Measurements from ENCODE around the gene KRTAP2-4.
"Not testable (repeated sequence)": the region's sequence is repeated elsewhere in the genome, so short reads cannot be mapped to it uniquely, and the experiment has no call there.

Gene KRTAP2-4

DNA sequence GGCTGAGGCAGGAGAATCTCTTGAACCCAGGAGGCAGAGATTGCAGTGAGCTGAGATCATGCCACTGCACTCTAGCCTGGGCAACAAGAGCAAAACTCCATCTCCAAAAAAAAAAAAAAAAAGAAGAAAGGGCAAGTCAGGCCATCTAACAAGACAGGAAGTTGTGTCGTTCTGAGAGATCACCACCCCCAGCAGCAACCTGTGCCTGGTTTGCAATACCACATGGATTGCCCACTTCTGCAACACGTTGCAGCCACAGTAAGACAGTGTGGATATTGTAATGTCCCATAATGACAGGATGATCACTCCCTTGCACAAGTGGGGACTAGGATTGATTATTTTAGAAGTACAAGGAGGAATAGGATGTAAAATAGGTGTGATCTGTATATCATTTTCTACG, 3.4 kb upstream of the KRTAP2-4 start:
- Histone ChIP-seq H3K27me3 (ENCODE audit: control insufficient read depth, insufficient read depth, low read length) (no peaks in the 10 kb centered on the region), H3K9ac (ENCODE audit: low read depth, low read length) (no peak overlapping the region), H3K9me3 (ENCODE audit: control insufficient read depth, insufficient read depth, low read length) (no peaks in the 10 kb centered on the region), H3K4me3 (ENCODE audit: low read depth, low read length) (no peak overlapping the region), H3K4me1 (ENCODE audit: control insufficient read depth, insufficient read depth, low read length) (no peaks in the 10 kb centered on the region), H3K27ac (ENCODE audit: low read depth, low read length) (no peak overlapping the region), H3K36me3 (ENCODE audit: control insufficient read depth, insufficient read depth, low read length) (no peaks in the 10 kb centered on the region)

DNA sequence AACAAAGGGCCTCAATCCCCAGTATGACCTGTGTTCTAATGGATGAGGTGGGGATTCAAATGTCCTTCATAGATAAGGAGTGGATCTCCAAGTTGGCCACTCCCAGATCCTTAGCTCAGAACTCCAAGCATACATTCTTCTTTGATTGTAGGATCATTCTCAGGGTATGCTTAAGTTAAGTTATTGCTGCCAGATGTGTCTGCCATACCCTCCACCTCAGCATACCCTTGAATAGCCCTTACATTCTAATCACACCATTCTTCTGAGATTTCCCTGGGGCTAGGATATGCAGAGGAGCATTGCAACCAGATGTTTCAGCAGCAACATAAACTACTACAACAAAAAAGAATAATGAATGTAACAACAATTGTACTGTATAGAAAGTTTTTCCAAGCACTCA, 1.6 kb upstream of the KRTAP2-4 start:
- Histone ChIP-seq H3K36me3 (ENCODE audit: control insufficient read depth, insufficient read depth, low read length) (no peaks in the 10 kb centered on the region), H3K4me3 (ENCODE audit: low read depth, low read length) (no peak overlapping the region), H3K9ac (ENCODE audit: low read depth, low read length) (no peak overlapping the region), H3K9me3 (ENCODE audit: control insufficient read depth, insufficient read depth, low read length) (no peaks in the 10 kb centered on the region), H3K27ac (ENCODE audit: low read depth, low read length) (no peak overlapping the region), H3K4me1 (ENCODE audit: control insufficient read depth, insufficient read depth, low read length) (no peaks in the 10 kb centered on the region), H3K27me3 (ENCODE audit: control insufficient read depth, insufficient read depth, low read length) (no peaks in the 10 kb centered on the region)

DNA sequence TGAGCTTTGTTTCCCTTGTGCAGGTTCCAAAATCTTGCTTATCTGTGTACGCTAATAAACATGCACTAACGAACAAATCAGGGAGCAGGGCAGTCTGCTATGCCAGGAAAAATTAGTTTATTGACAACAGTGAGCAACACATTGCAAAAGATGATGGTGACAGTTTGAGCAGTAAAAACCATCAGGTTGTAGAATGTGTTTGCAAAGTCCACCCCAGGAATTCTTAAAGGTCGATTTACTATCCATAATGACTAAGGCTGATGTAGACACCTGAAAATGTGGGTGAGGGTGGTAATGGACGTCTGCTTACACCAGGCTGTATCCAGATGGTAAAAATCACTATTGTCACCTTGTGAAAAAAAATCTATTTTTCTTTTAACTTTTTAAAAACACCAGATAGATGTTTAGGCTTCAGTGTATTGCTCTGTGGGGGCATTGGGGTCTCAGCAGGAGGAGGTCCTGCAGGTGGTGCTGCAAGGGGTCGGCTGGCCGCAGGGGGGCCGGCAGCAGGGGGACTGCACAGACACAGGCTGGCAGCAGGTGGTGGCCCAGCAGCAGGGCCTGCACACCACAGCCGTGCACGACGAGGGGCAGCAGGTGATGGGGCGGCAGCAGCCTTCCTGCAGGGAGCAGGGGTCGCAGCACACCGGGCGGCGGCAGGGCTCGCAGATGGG, 526 bp downstream of the KRTAP2-4 start:
- not testable (repeated sequence) for H3K4me3 ChIP-seq (ENCODE audit: low read depth, low read length); H3K27ac ChIP-seq (ENCODE audit: low read depth, low read length); H3K27me3 ChIP-seq (ENCODE audit: control insufficient read depth, insufficient read depth, low read length); H3K36me3 ChIP-seq (ENCODE audit: control insufficient read depth, insufficient read depth, low read length); H3K9ac ChIP-seq (ENCODE audit: low read depth, low read length); H3K4me1 ChIP-seq (ENCODE audit: control insufficient read depth, insufficient read depth, low read length); H3K9me3 ChIP-seq (ENCODE audit: control insufficient read depth, insufficient read depth, low read length)

DNA sequence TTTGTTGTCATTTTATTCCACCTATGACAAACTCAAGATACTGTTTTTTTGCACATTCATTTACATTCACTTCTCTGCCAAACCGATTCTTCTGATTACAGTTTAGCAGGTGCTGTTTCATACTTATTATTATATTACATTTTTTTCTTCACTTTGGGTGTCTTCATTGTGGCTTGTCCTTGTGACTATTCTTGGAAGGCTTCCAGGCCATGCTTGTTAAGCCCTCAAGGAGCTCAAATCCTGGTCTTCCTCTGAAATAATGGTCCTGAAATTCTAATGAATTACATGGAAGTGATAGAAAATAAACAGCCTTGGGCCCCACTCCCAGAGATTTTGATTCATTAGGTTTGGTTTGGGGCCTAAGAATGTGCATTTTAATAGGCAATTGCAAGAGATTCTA, 1.4 kb downstream of the KRTAP2-4 start:
- H3K4me1 ChIP-seq (ENCODE audit: control insufficient read depth, insufficient read depth, low read length): no peaks in the 10 kb centered on the region; the same call in 1 of the 2 replicates
- no peak overlapping the region for H3K4me3 ChIP-seq (ENCODE audit: low read depth, low read length)
- H3K27ac ChIP-seq (ENCODE audit: low read depth, low read length): no peak overlapping the region
- no peaks in the 10 kb centered on the region for H3K9me3 ChIP-seq (ENCODE audit: control insufficient read depth, insufficient read depth, low read length)
- H3K27me3 ChIP-seq (ENCODE audit: control insufficient read depth, insufficient read depth, low read length): no peaks in the 10 kb centered on the region
- H3K9ac ChIP-seq (ENCODE audit: low read depth, low read length): no peak overlapping the region
- no peaks in the 10 kb centered on the region for H3K36me3 ChIP-seq (ENCODE audit: control insufficient read depth, insufficient read depth, low read length)

DNA sequence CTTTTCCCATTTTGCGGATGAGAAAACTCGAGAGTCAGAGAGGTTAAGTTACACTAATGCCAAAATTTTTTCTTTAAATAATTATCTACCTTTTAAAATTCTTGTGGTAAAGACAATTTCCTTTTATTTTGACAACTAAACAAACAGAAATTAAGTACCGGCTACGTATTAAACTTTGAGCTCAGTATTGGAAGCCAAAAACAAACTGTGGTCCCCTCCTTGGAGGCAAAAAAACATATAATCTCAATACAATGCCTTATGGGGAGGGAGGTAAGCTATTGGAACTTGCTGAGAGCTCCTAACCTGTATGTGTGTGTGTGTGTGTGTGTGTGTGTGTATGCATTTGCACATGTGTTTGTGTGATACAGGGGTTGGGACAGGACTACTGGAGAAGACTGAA, 2.2 kb downstream of the KRTAP2-4 start:
- Histone ChIP-seq H3K36me3 (ENCODE audit: control insufficient read depth, insufficient read depth, low read length) (no peaks in the 10 kb centered on the region), H3K4me3 (ENCODE audit: low read depth, low read length) (no peak overlapping the region), H3K27ac (ENCODE audit: low read depth, low read length) (no peak overlapping the region), H3K9me3 (ENCODE audit: control insufficient read depth, insufficient read depth, low read length) (no peaks in the 10 kb centered on the region), H3K9ac (ENCODE audit: low read depth, low read length) (no peak overlapping the region), H3K4me1 (ENCODE audit: control insufficient read depth, insufficient read depth, low read length) (no peaks in the 10 kb centered on the region; the same call in 1 of the 2 replicates), H3K27me3 (ENCODE audit: control insufficient read depth, insufficient read depth, low read length) (no peaks in the 10 kb centered on the region)

DNA sequence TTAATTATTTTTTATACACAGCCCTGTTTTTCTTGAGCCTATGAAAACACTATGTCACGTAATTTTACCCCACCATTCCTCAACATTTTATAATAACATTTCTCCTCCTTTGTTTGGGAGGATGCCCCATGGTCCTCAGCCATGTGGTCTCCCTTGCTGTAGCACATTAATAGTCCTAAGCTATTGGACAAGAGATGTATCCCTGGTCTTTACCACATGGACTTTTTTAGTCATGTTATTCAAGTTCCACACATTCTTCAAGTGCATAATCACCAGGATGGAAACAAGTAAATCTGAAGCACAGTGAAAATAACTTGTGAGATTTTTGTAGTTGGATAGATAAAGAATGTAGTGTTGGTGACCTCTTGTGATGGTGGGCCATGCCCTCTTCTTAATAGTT, 3.7 kb downstream of the KRTAP2-4 start:
- Histone ChIP-seq H3K4me3 (ENCODE audit: low read depth, low read length) (no peak overlapping the region), H3K27ac (ENCODE audit: low read depth, low read length) (no peak overlapping the region), H3K27me3 (ENCODE audit: control insufficient read depth, insufficient read depth, low read length) (no peaks in the 10 kb centered on the region), H3K9me3 (ENCODE audit: control insufficient read depth, insufficient read depth, low read length) (no peaks in the 10 kb centered on the region), H3K9ac (ENCODE audit: low read depth, low read length) (no peak overlapping the region), H3K36me3 (ENCODE audit: control insufficient read depth, insufficient read depth, low read length) (no peaks in the 10 kb centered on the region), H3K4me1 (ENCODE audit: control insufficient read depth, insufficient read depth, low read length) (no peaks in the 10 kb centered on the region; the same call in 1 of the 2 replicates)

DNA sequence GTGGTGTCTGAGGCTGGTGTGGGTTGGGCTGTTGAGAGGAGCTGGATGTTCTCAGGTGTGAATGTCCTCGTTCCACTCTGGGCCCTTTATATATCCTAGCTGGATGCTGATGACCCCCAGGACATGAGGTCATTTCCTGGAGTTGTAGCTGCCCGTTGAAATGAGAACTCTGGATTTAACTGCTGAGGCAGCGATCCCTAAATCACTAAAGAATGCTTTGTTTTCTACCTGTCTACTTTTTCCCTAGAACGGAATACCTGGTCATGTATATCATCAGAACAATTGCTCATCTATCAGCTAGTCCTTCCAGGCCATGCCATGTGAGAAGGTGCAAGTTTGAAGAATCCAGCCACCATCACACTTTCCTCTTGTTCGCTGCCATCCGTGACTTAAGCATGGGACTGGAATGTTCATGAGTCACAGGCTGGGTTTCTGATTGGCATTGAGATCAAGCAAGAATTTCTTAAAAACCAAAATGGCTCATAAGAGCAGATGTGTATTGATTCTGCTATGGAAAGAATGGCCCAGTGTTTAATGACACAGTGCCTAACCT, 5.6 kb downstream of the KRTAP2-4 start, which contains the start of gene KRTAP2-3:
Gene KRTAP2-3 (minus strand): TSS at position 63 of the 553 bp plus-strand sequence. CDS start 64 bp downstream, outside the sequence.
- no peaks in the 10 kb centered on the region; the same call in 1 of the 2 replicates for H3K4me1 ChIP-seq (ENCODE audit: control insufficient read depth, insufficient read depth, low read length)
- no peak within 1 kb of the TSS for H3K27ac ChIP-seq (ENCODE audit: low read depth, low read length)
- H3K36me3 ChIP-seq (ENCODE audit: control insufficient read depth, insufficient read depth, low read length): no peaks in the 10 kb centered on the region
- no peak within 1 kb of the TSS for H3K9ac ChIP-seq (ENCODE audit: low read depth, low read length)
- no peaks in the 10 kb centered on the region for H3K27me3 ChIP-seq (ENCODE audit: control insufficient read depth, insufficient read depth, low read length)
- H3K4me3 ChIP-seq (ENCODE audit: low read depth, low read length): no peak within 1 kb of the TSS
- H3K9me3 ChIP-seq (ENCODE audit: control insufficient read depth, insufficient read depth, low read length): no peaks in the 10 kb centered on the region

DNA sequence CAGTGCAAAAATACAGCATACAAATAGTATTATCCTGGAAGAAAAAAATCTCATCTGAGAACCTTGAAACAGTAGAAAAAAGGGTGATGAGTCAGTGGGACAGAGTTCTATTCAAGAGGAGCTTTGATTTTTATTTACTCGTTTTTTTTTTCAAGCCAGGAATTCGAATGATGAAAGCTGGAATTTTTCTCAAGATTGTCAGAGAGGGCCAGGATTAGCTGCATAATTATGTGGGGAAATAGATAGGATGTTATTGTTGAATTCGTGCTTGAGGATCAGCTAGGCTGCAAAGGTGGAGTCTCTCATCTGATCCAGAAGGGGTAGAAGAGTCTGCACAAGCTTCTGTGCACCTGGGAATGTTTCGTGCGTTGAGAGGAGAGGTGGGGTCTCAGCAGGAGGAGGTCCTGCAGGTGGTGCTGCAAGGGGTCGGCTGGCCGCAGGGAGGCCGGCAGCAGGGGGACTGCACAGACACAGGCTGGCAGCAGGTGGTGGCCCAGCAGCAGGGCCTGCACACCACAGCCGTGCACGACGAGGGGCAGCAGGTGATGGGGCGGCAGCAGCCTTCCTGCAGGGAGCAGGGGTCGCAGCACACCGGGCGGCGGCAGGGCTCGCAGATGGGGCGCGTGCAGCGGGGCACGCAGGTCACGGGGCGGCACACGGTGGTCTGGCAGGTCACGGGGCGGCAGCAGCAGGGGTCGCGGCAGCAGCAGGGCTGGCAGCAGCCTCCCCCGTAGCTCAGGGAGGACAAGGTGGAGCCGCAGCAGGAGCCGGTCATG, 6.2 kb downstream of the KRTAP2-4 start:
- H3K9me3 ChIP-seq (ENCODE audit: control insufficient read depth, insufficient read depth, low read length); H3K4me3 ChIP-seq (ENCODE audit: low read depth, low read length); H3K4me1 ChIP-seq (ENCODE audit: control insufficient read depth, insufficient read depth, low read length); H3K36me3 ChIP-seq (ENCODE audit: control insufficient read depth, insufficient read depth, low read length); H3K27ac ChIP-seq (ENCODE audit: low read depth, low read length); H3K27me3 ChIP-seq (ENCODE audit: control insufficient read depth, insufficient read depth, low read length); H3K9ac ChIP-seq (ENCODE audit: low read depth, low read length): not testable (repeated sequence)

DNA sequence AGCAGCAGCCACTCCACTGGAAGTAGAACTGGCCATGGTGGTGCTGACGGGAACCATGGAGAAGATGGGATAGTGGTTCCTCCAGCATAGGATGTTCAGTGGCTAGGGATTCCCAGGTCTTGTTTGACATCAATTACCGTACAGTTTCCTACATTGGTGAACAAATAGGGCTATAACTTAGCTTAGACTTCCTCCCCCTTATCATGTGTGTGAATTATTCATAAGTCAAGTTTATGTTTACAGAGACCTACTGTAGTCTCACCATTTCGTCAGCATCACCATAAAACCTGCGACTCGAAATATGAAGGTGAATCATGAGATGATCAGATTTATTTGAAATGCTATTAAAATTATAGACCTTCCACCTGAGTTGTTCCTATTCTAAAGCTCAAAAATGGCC, 6.9 kb downstream of the KRTAP2-4 start:
- no peak overlapping the region for H3K4me3 ChIP-seq (ENCODE audit: low read depth, low read length)
- H3K9ac ChIP-seq (ENCODE audit: low read depth, low read length): no peak overlapping the region
- no peaks in the 10 kb centered on the region for H3K9me3 ChIP-seq (ENCODE audit: control insufficient read depth, insufficient read depth, low read length)
- H3K27ac ChIP-seq (ENCODE audit: low read depth, low read length): no peak overlapping the region
- H3K36me3 ChIP-seq (ENCODE audit: control insufficient read depth, insufficient read depth, low read length): no peaks in the 10 kb centered on the region
- no peaks in the 10 kb centered on the region for H3K27me3 ChIP-seq (ENCODE audit: control insufficient read depth, insufficient read depth, low read length)
- H3K4me1 ChIP-seq (ENCODE audit: control insufficient read depth, insufficient read depth, low read length): no peaks in the 10 kb centered on the region; the same call in 1 of the 2 replicates

DNA sequence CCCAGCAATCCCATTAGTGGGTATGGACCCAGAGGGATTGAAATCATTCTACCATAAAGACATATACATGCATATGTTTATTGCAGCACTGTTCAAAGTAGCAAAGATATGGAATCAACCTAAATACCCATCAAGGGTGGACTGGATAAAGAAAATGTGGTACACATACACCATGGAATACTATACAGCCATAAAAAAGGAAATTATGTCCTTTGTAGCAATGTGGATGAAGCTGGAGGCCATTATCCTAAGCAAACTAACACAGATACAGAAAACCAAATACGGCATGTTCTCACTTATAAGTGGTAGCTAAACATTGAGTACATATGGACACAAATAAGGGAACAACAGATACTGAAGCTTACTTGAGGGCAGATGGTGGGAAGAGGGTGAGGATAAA, 8.1 kb downstream of the KRTAP2-4 start:
- no peak overlapping the region for H3K27ac ChIP-seq (ENCODE audit: low read depth, low read length)
- H3K4me1 ChIP-seq (ENCODE audit: control insufficient read depth, insufficient read depth, low read length): no peaks in the 10 kb centered on the region; the same call in 1 of the 2 replicates
- no peaks in the 10 kb centered on the region for H3K9me3 ChIP-seq (ENCODE audit: control insufficient read depth, insufficient read depth, low read length)
- H3K36me3 ChIP-seq (ENCODE audit: control insufficient read depth, insufficient read depth, low read length): no peaks in the 10 kb centered on the region
- no peaks in the 10 kb centered on the region for H3K27me3 ChIP-seq (ENCODE audit: control insufficient read depth, insufficient read depth, low read length)
- no peak overlapping the region for H3K4me3 ChIP-seq (ENCODE audit: low read depth, low read length)
- H3K9ac ChIP-seq (ENCODE audit: low read depth, low read length): no peak overlapping the region

DNA sequence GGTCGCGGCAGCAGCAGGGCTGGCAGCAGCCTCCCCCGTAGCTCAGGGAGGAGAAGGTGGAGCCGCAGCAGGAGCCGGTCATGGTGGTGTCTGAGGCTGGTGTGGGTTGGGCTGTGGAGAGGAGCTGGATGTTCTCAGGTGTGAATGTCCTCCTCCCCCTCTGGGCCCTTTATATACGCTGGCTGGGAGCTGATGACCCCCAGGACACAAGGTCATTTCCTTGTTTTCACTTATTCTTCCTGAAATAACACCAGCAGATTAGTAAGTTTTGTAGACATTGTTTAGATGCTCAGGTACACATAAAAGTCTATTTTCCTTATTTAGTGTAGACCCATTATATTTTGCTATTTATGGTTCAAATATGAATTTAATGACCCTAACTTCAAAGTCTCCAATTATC, 10.5 kb downstream of the KRTAP2-4 start, which contains the start of gene KRTAP2-2:
Gene KRTAP2-2 (minus strand): TSS at position 101 of the 400 bp plus-strand sequence. CDS start 19 bp downstream, at position 82.
- not testable (repeated sequence) for H3K27me3 ChIP-seq (ENCODE audit: control insufficient read depth, insufficient read depth, low read length); H3K4me1 ChIP-seq (ENCODE audit: control insufficient read depth, insufficient read depth, low read length); H3K36me3 ChIP-seq (ENCODE audit: control insufficient read depth, insufficient read depth, low read length); H3K27ac ChIP-seq (ENCODE audit: low read depth, low read length); H3K9ac ChIP-seq (ENCODE audit: low read depth, low read length); H3K9me3 ChIP-seq (ENCODE audit: control insufficient read depth, insufficient read depth, low read length); H3K4me3 ChIP-seq (ENCODE audit: low read depth, low read length)
